SU-DHL-6 (cell line): ENCODE measurements around the gene KDM4B.

ENCODE experiments used
- EZH2phosphoT487 ChIP-seq: fragments of 200-600 bp; sonication (generic), shearing (Covaris generic); conservative IDR thresholded peaks from 2 replicates; pipeline ENCODE4 v1.6.1; 2018; ENCODE audit warnings: mild to moderate bottlenecking, antibody characterized with exemption, low read length, moderate library complexity, mixed read lengths
- TF ChIP-seq, protein P1 (sequence below): fragments of 200-600 bp; sonication (generic); IDR thresholded peaks from one replicate; pipeline ENCODE4 v1.5.1; 2017; ENCODE audit warnings: antibody characterized with exemption, mild to moderate bottlenecking, low read length, moderate library complexity; ENCODE audit not compliant: insufficient read depth, poor library complexity, severe bottlenecking

GRCh38 chr19:5181329-5181728 lies 212.4 kb downstream of the KDM4B start:
- TF ChIP-seq, protein P1, sequence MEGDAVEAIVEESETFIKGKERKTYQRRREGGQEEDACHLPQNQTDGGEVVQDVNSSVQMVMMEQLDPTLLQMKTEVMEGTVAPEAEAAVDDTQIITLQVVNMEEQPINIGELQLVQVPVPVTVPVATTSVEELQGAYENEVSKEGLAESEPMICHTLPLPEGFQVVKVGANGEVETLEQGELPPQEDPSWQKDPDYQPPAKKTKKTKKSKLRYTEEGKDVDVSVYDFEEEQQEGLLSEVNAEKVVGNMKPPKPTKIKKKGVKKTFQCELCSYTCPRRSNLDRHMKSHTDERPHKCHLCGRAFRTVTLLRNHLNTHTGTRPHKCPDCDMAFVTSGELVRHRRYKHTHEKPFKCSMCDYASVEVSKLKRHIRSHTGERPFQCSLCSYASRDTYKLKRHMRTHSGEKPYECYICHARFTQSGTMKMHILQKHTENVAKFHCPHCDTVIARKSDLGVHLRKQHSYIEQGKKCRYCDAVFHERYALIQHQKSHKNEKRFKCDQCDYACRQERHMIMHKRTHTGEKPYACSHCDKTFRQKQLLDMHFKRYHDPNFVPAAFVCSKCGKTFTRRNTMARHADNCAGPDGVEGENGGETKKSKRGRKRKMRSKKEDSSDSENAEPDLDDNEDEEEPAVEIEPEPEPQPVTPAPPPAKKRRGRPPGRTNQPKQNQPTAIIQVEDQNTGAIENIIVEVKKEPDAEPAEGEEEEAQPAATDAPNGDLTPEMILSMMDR = no peak
- TF ChIP-seq EZH2phosphoT487 = no peak
